Measurements from ENCODE around the gene HOXA2.

Gene HOXA2

GRCh38 chr7:27132978-27133377 lies 30.5 kb upstream of the HOXA2 start:
- no peak overlapping the region for H2AFZ ChIP-seq (ENCODE audit: low read depth, low read length)
- no peaks in the 10 kb centered on the region for H3K9me3 ChIP-seq (ENCODE audit: insufficient read depth, low read length)
- peaks cover 5% of the 10 kb centered on the region for H3K27me3 ChIP-seq (ENCODE audit: low read depth, low read length)
- H3K27ac ChIP-seq (ENCODE audit: low read length): no peak overlapping the region
- no peak overlapping the region for H3K9ac ChIP-seq (ENCODE audit: low read length)
- H4K20me1 ChIP-seq (ENCODE audit: insufficient read depth, low read length): peaks cover 7% of the 10 kb centered on the region; the same call in 1 of the 2 replicates
- TF ChIP-seq CTCF (IDR thresholded peaks at IDR 0.05; ENCODE audit: low read depth, low read length) (no peak), EZH2phosphoT487 (IDR thresholded peaks at IDR 0.05; ENCODE audit: low read depth) (no peak)
- no peaks in the 10 kb centered on the region for H3K36me3 ChIP-seq (replicated peaks; ENCODE audit: low read depth, low read length)
- H3K4me1 ChIP-seq (ENCODE audit: low read length): peaks cover 28% of the 10 kb centered on the region
- no peak overlapping the region for H3K4me3 ChIP-seq (ENCODE audit: low read length)
- H3K4me2 ChIP-seq (ENCODE audit: low read length): no peak overlapping the region
- no peaks in the 10 kb centered on the region for H3K79me2 ChIP-seq (ENCODE audit: low read length)

DNA sequence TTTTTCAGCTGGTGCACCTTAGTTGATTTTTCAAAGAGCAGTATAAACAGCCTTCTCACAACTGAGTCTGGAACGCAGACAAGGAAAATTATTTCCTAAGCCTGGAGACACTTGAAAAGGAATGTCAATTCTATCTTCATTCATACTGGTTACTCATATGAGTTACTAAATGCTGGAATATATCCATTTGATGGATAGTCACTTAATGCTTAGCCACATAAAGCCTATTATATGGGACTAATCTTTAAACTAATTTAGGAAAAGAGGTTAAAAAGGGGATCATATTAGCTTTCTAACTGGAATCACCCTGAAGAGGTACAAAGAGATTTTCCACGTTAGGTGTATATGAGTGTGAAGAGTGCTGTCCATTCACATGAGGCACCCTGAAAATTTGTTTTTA lies 29.7 kb upstream of the HOXA2 start:
- Histone ChIP-seq H3K4me1 (ENCODE audit: low read length) (peaks cover 28% of the 10 kb centered on the region), H3K9ac (ENCODE audit: low read length) (no peak overlapping the region)

DNA sequence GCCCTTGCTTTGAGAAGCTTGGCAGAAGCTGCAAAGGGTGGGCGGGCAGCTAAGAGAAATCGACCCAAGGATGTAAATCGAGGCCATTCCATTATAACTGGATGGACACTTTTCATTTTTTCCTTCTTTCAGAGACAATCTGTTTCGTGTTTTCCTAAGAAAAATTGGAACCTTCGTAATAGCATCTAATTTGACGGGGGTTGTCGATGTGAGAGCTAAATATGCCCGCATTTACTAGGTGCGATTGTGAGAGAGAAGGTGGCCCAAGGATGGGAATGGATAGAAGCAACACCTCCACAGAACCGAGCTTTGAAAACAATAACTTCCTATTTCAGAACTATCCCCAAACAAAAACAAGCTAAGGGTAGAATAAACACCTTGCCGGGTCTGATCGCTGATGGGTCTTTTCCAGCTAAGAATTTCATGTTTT lies 28.9 kb upstream of the HOXA2 start:
- Histone ChIP-seq H3K4me1 (ENCODE audit: low read length) (peaks cover 25% of the 10 kb centered on the region), H3K36me3 (replicated peaks; ENCODE audit: low read depth, low read length) (no peaks in the 10 kb centered on the region), H3K79me2 (ENCODE audit: low read length) (no peaks in the 10 kb centered on the region), H3K9ac (ENCODE audit: low read length) (no peak overlapping the region), H2AFZ (ENCODE audit: low read depth, low read length) (no peak overlapping the region), H3K4me3 (ENCODE audit: low read length) (no peak overlapping the region), H3K4me2 (ENCODE audit: low read length) (no peak overlapping the region), H3K27me3 (ENCODE audit: low read depth, low read length) (no peaks in the 10 kb centered on the region; the same call in 1 of the 2 replicates), H3K27ac (ENCODE audit: low read length) (no peak overlapping the region), H4K20me1 (ENCODE audit: insufficient read depth, low read length) (peaks cover 7% of the 10 kb centered on the region; the same call in 1 of the 2 replicates), H3K9me3 (ENCODE audit: insufficient read depth, low read length) (no peaks in the 10 kb centered on the region)
- TF ChIP-seq CTCF (IDR thresholded peaks at IDR 0.05; ENCODE audit: low read depth, low read length) (no peak), EZH2phosphoT487 (IDR thresholded peaks at IDR 0.05; ENCODE audit: low read depth) (no peak)

More for the DNA sequence above, 29.7 kb upstream of the HOXA2 start:
- no peaks in the 10 kb centered on the region for H3K9me3 ChIP-seq (ENCODE audit: insufficient read depth, low read length)
- H3K4me2 ChIP-seq (ENCODE audit: low read length): no peak overlapping the region
- no peaks in the 10 kb centered on the region for H3K79me2 ChIP-seq (ENCODE audit: low read length)
- TF ChIP-seq EZH2phosphoT487 (IDR thresholded peaks at IDR 0.05; ENCODE audit: low read depth): no peak
- TF ChIP-seq CTCF (IDR thresholded peaks at IDR 0.05; ENCODE audit: low read depth, low read length): no peak
- H4K20me1 ChIP-seq (ENCODE audit: insufficient read depth, low read length): peaks cover 7% of the 10 kb centered on the region; the same call in 1 of the 2 replicates
- H3K36me3 ChIP-seq (replicated peaks; ENCODE audit: low read depth, low read length): no peaks in the 10 kb centered on the region
- no peaks in the 10 kb centered on the region; the same call in 1 of the 2 replicates for H3K27me3 ChIP-seq (ENCODE audit: low read depth, low read length)
- no peak overlapping the region for H3K27ac ChIP-seq (ENCODE audit: low read length)
- H2AFZ ChIP-seq (ENCODE audit: low read depth, low read length): no peak overlapping the region
- H3K4me3 ChIP-seq (ENCODE audit: low read length): no peak overlapping the region

GRCh38 chr7:27130540-27131389 lies 28.3 kb upstream of the HOXA2 start, which contains the start of gene HOXA4:
HOXA4 (minus strand) TSS chr7:27130757; CDS start chr7:27130733, 24 bp downstream.
- Histone ChIP-seq H3K27me3 (ENCODE audit: low read depth, low read length) (no peaks in the 10 kb centered on the region; the same call in 1 of the 2 replicates), H3K4me2 (ENCODE audit: low read length) (no peak within 1 kb of the TSS), H3K79me2 (ENCODE audit: low read length) (no peaks in the 10 kb centered on the region), H3K4me3 (ENCODE audit: low read length) (no peak within 1 kb of the TSS), H3K27ac (ENCODE audit: low read length) (no peak within 1 kb of the TSS), H3K9me3 (ENCODE audit: insufficient read depth, low read length) (no peaks in the 10 kb centered on the region), H3K36me3 (replicated peaks; ENCODE audit: low read depth, low read length) (no peaks in the 10 kb centered on the region), H4K20me1 (ENCODE audit: insufficient read depth, low read length) (peaks cover 7% of the 10 kb centered on the region; the same call in 1 of the 2 replicates), H3K9ac (ENCODE audit: low read length) (no peak within 1 kb of the TSS), H3K4me1 (ENCODE audit: low read length) (peaks cover 20% of the 10 kb centered on the region), H2AFZ (ENCODE audit: low read depth, low read length) (no peak within 1 kb of the TSS)
- no peak for TF ChIP-seq EZH2phosphoT487 (IDR thresholded peaks at IDR 0.05; ENCODE audit: low read depth)
- no peak for TF ChIP-seq CTCF (IDR thresholded peaks at IDR 0.05; ENCODE audit: low read depth, low read length)

Measured in OCI-LY3 (cell line).